ENCODE results near the gene BBX.

The BBX gene

GRCh38 chr3:107604057-107604822, 81.5 kb downstream of the BBX start:
- no peak for DNase-seq

DNA sequence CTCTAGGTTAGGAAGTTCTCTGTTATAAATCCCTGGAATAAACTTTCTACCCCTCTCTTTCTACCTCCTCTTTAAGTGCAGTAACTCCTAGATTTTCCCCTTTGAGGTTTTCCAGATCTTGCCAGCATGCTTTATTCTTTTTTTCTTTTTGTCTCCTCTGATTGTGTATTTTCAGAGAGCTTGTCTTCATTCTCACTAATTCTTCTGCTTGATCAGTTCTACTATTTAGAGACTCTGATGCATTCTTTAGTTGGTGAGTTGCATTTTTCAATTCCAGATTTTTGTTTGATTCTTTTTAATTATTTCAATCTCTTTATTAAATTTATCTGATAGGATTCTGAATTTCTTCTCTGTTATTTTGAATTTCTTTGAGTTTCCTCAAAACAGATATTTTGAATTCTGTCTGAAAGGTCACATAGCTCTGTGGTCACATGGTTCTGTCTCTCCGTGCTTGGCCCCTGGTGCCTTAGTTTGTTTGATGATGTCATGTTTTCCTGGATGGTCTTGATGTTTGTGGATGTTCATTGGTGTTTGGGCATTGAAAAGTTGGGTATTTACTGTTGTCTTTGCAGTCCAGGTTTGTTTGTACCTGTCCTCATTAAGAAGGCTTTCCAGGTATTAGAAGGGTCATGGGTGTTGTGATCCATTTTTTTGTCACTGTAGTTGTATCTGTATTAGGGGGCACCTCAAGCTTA, 89.2 kb downstream of the BBX start:
- no peak for DNase-seq

DNA sequence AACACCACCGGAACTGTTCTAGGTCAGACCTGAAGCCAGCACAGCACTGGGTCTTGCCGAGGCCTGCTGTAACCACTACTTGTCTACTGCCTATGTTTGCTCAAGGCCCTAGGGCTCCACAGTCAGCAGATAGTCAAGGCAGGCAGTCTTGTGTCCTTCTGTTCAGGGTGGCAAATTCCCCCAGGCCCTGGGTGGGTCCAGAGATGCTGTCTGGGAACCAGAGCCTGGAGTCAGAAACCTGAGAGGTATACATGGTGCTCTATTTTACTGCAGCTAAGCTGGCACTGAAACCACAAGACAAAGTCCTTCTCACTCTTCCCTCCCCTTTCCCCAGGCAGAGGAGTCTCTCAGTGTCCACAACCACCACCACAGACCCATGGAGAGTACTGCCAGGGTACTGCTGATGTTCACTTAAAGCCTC, 89.9 kb downstream of the BBX start:
- no peak for DNase-seq

- no peak for DNase-seq
Measured at GRCh38 chr3:107619549-107619948, 96.8 kb downstream of the BBX start.

- no peak for DNase-seq
Measured at GRCh38 chr3:107620534-107620933, 97.8 kb downstream of the BBX start.

- no peak for DNase-seq
Measured at GRCh38 chr3:107621465-107621864, 98.7 kb downstream of the BBX start.

DNA sequence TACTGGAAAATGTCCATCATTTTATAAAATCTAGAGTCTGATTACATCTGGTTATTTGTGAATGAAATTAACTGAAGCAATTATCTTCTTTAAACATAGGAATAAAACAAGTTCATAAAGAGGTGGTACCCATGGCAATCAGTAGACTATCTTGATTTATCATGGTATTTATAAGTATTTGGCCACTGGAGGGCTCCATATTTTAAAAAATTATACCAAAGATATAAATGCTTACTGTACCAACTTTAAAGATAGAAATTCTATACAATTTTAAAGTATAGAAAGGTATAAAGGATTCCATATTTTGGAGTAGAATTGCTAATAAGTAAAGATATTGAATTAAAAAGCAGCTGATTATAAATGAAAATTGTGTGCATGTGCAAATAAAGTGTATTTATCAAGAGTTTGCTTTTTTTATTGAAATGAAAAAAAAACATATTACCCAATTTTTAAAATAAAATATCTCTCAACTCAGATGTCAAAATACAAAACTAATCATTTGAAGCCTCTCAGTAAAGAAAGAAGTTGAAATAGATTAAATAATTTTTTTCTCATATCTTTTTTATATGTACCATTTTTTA, 105.3 kb downstream of the BBX start:
- no peak for DNase-seq

DNA sequence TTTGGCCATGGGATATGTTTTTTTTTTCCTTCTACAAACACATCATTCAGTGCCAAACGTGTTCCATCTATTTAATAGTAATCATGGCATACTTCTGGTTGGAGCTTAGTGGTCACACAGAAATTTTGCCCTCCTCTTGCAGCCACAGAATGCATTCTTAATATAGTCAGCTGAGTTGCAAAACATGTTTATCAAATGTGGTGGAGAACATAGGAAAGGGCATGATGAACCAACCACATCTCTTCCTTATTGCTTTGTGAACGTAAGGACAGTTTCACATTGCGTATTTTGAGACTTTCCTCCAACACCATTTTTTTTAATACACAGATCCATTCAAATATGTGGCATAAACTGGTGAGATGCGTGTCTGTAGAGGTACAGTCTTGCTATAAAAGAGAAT, 106.8 kb downstream of the BBX start:
- DNase-seq, result no peak

- DNase-seq, result no peak
Measured at GRCh38 chr3:107630779-107631178, 108.0 kb downstream of the BBX start.

DNA sequence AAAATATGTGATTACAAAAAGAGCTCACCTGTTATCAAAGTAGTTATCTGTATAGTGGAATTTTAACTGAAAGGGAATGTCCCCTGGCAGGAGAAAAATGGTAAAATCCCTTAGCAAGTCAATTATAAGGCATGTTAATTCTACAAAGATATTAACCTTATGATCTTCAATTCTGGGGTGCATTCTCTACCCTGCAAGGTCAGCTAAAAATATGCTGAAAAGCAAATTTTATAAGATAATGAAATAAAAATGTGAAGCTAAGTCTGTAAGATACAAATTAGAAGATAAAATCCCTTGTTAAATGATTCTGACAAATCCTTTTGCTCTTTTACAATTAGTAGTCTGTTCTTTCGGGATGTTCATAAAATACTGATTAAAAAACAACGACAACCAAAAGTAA, 109.8 kb downstream of the BBX start:
- no peak for DNase-seq

DNA sequence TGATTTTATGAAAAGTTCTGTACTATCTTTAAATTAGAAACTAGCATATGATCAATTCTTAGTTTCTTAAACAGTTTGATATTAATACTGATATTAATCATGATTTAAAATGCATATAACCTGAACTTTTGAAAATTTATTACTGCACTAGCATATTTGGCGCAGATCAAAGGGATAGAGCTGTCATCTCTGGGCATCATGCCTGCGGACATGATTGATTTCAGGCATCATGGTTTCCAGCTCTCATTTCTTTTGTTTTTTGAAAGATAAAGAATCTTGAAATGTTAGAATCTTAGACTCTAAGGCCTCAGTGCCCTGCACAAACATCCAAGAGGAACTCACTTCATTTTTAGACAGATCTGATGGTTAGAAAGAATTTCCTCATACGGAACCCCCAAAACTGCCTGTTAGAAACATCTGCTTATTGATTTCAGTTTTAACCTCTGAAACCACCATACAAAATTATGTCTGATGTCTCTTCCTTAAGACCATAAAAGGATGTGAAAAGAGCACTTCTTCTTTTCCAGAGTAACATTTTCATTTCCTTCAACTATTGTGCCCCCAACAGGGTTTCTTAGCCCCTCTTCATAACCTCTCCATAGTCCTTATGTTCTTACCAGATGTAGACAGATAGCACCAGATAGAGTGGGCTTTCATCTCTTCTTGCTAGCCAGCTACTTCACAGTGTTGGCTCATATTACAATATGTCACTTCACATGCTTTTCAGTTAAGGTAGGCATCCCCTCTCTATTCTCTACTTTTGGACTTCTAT, 110.8 kb downstream of the BBX start:
- DNase-seq, result no peak

DNA sequence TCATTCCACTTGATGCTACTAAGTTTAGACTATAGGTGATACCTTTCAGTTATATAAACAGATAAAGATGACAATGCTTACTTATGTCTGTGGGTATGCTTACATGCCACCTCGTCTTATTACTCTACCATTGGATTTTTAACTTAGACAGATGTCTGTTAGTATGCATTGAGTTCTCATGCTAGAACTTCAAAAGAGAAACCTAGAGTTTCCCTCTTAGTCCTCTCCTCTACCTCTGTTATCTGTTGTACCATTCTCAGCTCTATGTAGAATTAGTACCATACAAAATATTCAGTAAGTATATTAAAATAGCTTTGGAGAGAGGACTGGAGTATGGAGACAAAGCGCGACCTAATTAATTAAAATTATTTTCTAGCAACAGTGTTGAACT, 111.3 kb downstream of the BBX start:
- DNase-seq, result no peak

GRCh38 chr3:107637416-107638183, 114.8 kb downstream of the BBX start:
- no peak for DNase-seq

- no peak for DNase-seq
Measured at GRCh38 chr3:107641572-107642307, 119.0 kb downstream of the BBX start.

DNA sequence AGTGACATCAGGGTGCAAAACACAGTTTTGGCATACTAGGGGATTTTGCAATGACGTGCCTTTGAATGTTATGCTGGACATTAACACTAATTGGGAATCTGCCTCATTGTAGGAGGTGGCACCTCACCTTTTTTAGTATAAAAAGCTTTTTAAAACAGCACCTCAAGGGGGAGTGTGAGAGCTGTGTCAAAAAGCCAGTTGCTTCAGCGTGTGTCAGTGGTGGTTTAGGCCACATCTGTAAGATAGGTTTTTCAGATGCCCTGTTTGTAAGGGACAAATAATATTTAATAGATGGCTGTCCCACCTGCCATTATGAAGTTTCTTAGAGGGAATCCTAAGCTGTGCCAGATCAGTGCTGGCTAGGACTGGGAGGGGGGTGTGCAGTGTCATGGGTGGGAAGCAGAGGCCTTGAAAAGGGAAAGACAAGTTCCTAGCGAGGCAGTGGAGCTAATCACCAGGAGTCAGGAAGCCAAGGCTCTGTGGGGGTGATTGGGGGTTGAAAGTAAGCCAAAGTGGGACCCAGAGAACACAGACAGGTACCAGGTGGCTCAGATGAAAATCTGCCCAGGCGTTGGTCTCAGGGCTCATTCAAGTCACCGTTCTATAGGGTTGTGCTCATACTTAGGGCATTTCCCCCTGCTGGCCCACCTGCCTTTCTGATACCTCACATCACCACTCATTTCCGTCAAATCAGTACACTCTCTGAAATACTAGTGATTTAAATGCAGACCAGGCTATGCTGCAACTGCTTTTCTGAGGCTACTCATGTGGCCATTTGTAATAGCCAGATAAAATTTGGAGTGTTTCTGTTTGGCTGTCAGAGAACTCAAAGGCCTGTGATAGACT, 120.5 kb downstream of the BBX start:
- no peak for DNase-seq

GRCh38 chr3:107644631-107645030, 121.9 kb downstream of the BBX start:
- no peak for DNase-seq

DNA sequence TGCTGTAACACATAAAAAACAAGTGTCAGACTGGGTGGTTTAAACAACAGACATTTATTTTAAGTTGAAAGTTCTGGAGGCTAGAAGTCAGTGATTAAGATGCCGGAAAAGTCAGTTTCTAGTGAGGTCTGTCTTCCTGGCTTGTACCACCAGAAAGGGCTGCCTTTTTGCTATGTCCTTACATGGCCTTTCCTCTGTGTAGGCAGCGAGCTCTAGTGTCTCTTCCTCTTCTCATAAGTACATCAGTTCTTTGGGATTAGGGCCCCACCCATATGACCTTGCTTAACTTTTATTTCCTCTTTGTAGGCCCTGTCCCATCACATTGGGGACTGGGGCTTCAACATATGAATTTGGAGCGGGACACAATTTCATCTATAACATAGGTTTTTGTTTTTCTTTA, 128.0 kb downstream of the BBX start:
- no peak for DNase-seq

DNA sequence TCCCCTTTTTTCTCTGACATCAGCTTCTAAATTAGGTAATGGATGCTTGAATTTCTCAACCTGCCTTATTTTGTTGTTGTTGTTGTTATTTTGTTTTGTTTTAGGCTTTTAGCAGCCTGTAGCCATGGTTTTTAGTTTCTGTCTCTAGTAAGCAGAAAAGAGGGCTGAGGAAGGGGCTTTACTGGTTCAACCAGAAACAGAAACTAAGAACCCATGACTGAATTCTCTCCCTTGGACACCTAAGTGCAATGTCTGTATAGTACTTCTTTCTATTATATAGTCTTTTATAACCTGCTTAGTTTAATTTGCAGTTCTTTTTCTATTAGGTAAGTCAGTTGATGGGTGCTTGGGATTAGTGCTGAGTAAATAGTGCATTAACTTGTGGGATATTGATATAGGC, 129.0 kb downstream of the BBX start:
- no peak for DNase-seq

DNA sequence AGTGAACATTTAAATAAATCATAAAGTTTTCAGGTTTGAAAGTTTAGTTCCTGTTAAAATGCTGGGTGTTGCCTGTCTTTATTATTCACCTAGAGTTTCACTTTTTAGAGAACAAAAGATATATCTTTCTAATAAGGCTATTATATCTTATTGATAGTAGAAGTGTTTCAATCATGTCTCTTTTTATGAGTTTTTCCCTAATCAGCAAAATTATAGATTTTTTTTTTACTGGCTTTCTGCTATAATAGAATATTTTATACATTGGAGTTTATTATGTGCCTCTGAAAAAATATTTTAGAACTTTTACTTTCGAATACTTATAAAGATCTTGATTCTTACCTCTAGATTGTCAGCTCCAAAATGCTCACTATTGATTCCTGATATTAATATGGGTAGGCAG, 131.5 kb downstream of the BBX start:
- no peak for DNase-seq

- no peak for DNase-seq
Measured at GRCh38 chr3:107657971-107658370, 135.2 kb downstream of the BBX start.

Measured in CD4-positive, alpha-beta T cell treated with Interleukin-12 subunit alpha and Interleukin-12 subunit beta, for 1 hour (primary cell).